HepG2 (cell line): ENCODE measurements around the gene IRF3. TPM values are rescaled to one million over a fixed set of nuclear protein-coding genes. Genes with fewer than 3 reads are reported as not detected.

Experiments
- ATAD3A ChIP-seq: sonication (generic); formaldehyde crosslinking; IDR thresholded peaks from 2 replicates; pipeline ENCODE4 v1.4.0; 2020; ENCODE audit warnings: missing genetic modification reagents
- DZIP1 ChIP-seq: sonication (generic); formaldehyde crosslinking; IDR thresholded peaks from 2 replicates; pipeline ENCODE4 v1.5.0; 2020; ENCODE audit warnings: mild to moderate bottlenecking, missing genetic modification reagents
- HIVEP1 ChIP-seq: sonication (generic); formaldehyde crosslinking; IDR thresholded peaks from 2 replicates; pipeline ENCODE4 v1.4.0; 2020; ENCODE audit warnings: mild to moderate bottlenecking, missing genetic modification reagents
- HNRNPUL1 ChIP-seq: fragments of 200-400 bp; formaldehyde crosslinking; IDR thresholded peaks from 2 replicates; pipeline ENCODE4 v1.6.1; 2017; ENCODE audit warnings: low read depth, mild to moderate bottlenecking, low read length, moderate library complexity
- KAT7 ChIP-seq: IDR thresholded peaks from 2 replicates; pipeline ENCODE4 v1.6.1; 2018; ENCODE audit warnings: borderline replicate concordance, missing compliant biosample characterization
- MAF1 ChIP-seq: sonication (generic); formaldehyde crosslinking; IDR thresholded peaks from 2 replicates; pipeline ENCODE4 v1.5.0; 2020; ENCODE audit warnings: missing genetic modification reagents, borderline replicate concordance
- MTA1 ChIP-seq: sonication (generic); formaldehyde crosslinking; IDR thresholded peaks from 2 replicates; pipeline ENCODE4 v1.4.0; 2020; ENCODE audit warnings: missing genetic modification reagents, mild to moderate bottlenecking, borderline replicate concordance
- PAXIP1 ChIP-seq: sonication (generic); formaldehyde crosslinking; conservative IDR thresholded peaks from 2 replicates; pipeline ENCODE4 v1.4.0; 2020; ENCODE audit warnings: mild to moderate bottlenecking, missing genetic modification reagents, moderate library complexity
- RAD21 ChIP-seq: fragments of 450-650 bp; formaldehyde crosslinking; IDR thresholded peaks from 2 replicates; pipeline ENCODE4 v1.5.0; 2020; ENCODE audit warnings: mild to moderate bottlenecking
- SMAD3 ChIP-seq: sonication (generic); formaldehyde crosslinking; IDR thresholded peaks from 2 replicates; pipeline ENCODE4 v1.4.0; 2020; ENCODE audit warnings: missing genetic modification reagents
- SP140L ChIP-seq: sonication (generic); formaldehyde crosslinking; IDR thresholded peaks from 2 replicates; pipeline ENCODE4 v1.4.0; 2020; ENCODE audit warnings: missing genetic modification reagents, borderline replicate concordance
- TBX2 ChIP-seq: sonication (generic); formaldehyde crosslinking; IDR thresholded peaks from 2 replicates; pipeline ENCODE4 v1.5.0; 2020; ENCODE audit warnings: missing genetic modification reagents, mild to moderate bottlenecking, borderline replicate concordance
- ZKSCAN8 ChIP-seq: IDR thresholded peaks from 2 replicates; pipeline ENCODE4 v1.6.1; 2016; ENCODE audit warnings: borderline replicate concordance, missing genetic modification reagents, missing compliant biosample characterization
- ZNF281 ChIP-seq: sonication (generic); formaldehyde crosslinking; IDR thresholded peaks from 2 replicates; pipeline ENCODE4 v1.4.0; 2020; ENCODE audit warnings: missing genetic modification reagents, borderline replicate concordance
- ZNF557 ChIP-seq: sonication (generic); formaldehyde crosslinking; IDR thresholded peaks from 2 replicates; pipeline ENCODE4 v1.4.0; 2020; ENCODE audit warnings: missing genetic modification reagents
- ZNF614 ChIP-seq: IDR thresholded peaks from 2 replicates; pipeline ENCODE4 v1.6.1; 2018; ENCODE audit warnings: missing biosample characterization, missing genetic modification reagents, inconsistent platforms, borderline replicate concordance
- ZNF772 ChIP-seq: sonication (generic); formaldehyde crosslinking; IDR thresholded peaks from 2 replicates; pipeline ENCODE4 v1.5.0; 2020; ENCODE audit warnings: mild to moderate bottlenecking, missing genetic modification reagents
- ZZZ3 ChIP-seq: sonication (generic); formaldehyde crosslinking; IDR thresholded peaks from 2 replicates; pipeline ENCODE4 v1.4.0; 2020; ENCODE audit warnings: missing genetic modification reagents, mild to moderate bottlenecking, borderline replicate concordance
- polyA plus RNA-seq, 8 experiments: library from polyadenylated mRNA; depleted of rRNA in 3 of 8; stranded (reverse) in 7 of 8; unstranded in 1 of 8; fragments of >200 nt; fragmentation: Illumina TruSeq in 4 of 8; extraction: Trizol in 4 of 8; gene quantifications; 2 replicates each; pipeline versions ENCODE4 v1.2.1 to v1.2.3, GENCODE V29; 2011 to 2016; ENCODE audit warnings: low read depth in 4 of 8, missing spikeins in 1 of 8, mixed read lengths in 1 of 8; ENCODE audit not compliant: insufficient read depth in 1 of 8
- total RNA-seq, 5 experiments: library from RNA; depleted of rRNA; stranded (reverse); fragments of >200 nt; fragmentation: Illumina TruSeq; extraction: Trizol; gene quantifications; 2 replicates each; pipeline ENCODE4 v1.2.3, GENCODE V29; 2016; ENCODE audit warnings: low read depth in 1 of 5
- TF ChIP-seq, protein P1 (sequence below): sonication (generic); formaldehyde crosslinking; IDR thresholded peaks from 2 replicates; pipeline ENCODE4 v1.8.1; 2023; ENCODE audit warnings: mild to moderate bottlenecking, missing genetic modification reagents

Gene IRF3
- total and polyA plus RNA-seq, 2 of the 13 experiments (the other 11 are each of a cell fraction or from before 2014, with no cell fraction given) = 61.9 to 65.5 TPM

DNA sequence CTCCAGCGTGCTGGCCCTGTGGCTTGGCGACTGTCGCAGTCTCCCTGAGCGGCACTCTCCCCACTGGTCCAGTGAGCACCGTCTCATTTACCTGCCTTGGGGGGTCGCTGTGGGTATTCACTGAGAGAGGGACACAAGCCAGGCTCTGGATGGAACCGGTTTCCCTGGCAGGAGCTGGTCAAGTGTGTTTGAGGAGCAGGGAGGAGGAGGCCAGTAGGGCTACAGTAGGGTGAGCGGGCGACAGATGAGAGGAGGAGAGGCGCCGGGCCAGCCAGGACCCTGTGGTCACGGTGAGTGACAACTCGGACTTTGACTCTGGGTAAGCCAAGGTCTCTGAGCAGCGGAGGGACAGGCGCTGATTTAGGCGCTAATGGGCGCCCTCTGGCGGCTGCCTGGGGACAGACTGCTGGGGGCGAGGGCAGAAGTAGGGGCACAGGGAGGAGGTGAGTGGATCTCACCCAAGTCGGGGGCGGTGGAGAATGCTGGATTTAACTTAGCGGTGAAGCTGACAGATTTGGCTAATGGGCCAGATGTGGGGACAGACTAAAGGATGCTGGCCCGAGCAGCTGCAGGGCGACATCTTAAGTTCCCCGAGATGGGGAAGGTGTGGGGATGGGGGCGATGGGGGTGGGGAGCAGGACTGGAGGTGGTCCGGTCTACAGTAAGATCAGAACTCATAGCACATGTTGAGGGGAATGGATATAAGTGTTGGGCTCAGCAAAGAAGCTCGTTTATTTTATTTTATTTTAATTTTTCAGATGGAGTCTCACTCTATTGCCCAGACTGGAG is 6.7 kb upstream of the IRF3 start (continued):
- TF ChIP-seq ZNF281 (CRISPR knock-in tag) (no peak; the same call in 1 of the 2 replicates), MAF1 (CRISPR knock-in tag) (no peak), ZZZ3 (CRISPR knock-in tag) (no peak), PAXIP1 (peak; percentile 78), ZNF614 (peak; percentile 65; the same call in 1 of the 2 replicates), ZNF772 (peak; percentile 75; the same call in 1 of the 2 replicates), SMAD3 (CRISPR knock-in tag) (peak; percentile 71; the same call in 1 of the 2 replicates), ATAD3A (CRISPR knock-in tag) (no peak), ZNF557 (CRISPR knock-in tag) (peak; percentile 79; the same call in 1 of the 2 replicates), HNRNPUL1 (no peak), RAD21 (CRISPR knock-in tag) (peak; percentile 87), MTA1 (peak; percentile 74; the same call in 1 of the 2 replicates), ZKSCAN8 (CRISPR knock-in tag) (peak; percentile 63; the same call in 1 of the 2 replicates), KAT7 (CRISPR knock-in tag) (peak; percentile 55; the same call in 1 of the 2 replicates), SP140L (CRISPR knock-in tag) (no peak), TBX2 (CRISPR knock-in tag) (peak; percentile 74), HIVEP1 (CRISPR knock-in tag) (peak; percentile 25; the same call in 1 of the 2 replicates), DZIP1 (no peak)
- TF ChIP-seq, protein P1, sequence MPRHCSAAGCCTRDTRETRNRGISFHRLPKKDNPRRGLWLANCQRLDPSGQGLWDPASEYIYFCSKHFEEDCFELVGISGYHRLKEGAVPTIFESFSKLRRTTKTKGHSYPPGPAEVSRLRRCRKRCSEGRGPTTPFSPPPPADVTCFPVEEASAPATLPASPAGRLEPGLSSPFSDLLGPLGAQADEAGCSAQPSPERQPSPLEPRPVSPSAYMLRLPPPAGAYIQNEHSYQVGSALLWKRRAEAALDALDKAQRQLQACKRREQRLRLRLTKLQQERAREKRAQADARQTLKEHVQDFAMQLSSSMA = no peak
